ENCODE measurements around the gene DKK2.

DKK2 gene

GRCh38 chr4:106993827-106994226 lies 42.3 kb downstream of the DKK2 start:
- H3K4me1 ChIP-seq (ENCODE audit: low read depth, poor library complexity, severe bottlenecking), result no peaks in the 10 kb centered on the region
- H3K79me2 ChIP-seq (ENCODE audit: insufficient read depth, low read depth), result no peaks in the 10 kb centered on the region
- H3K9ac ChIP-seq, result no peak overlapping the region
- no peak overlapping the region for H3K27ac ChIP-seq
- TF ChIP-seq CTCF (conservative IDR thresholded peaks at IDR 0.05; ENCODE audit: low read depth, low read length), result no peak
- no peaks in the 10 kb centered on the region for H3K36me3 ChIP-seq (ENCODE audit: insufficient read depth)
- H3K4me2 ChIP-seq, result no peak overlapping the region
- H3K27me3 ChIP-seq (ENCODE audit: insufficient read depth, low read depth), result no peaks in the 10 kb centered on the region
- no peak overlapping the region for H3K4me3 ChIP-seq (IDR thresholded peaks at IDR 0.05; ENCODE audit: insufficient read depth, low read depth, low read length)
- H4K20me1 ChIP-seq (ENCODE audit: insufficient read depth), result no peaks in the 10 kb centered on the region
- no peak overlapping the region for H2AFZ ChIP-seq (ENCODE audit: low read depth)

GRCh38 chr4:106987311-106987710 lies 48.8 kb downstream of the DKK2 start:
- Histone ChIP-seq H3K27me3 (ENCODE audit: insufficient read depth, low read depth) (no peaks in the 10 kb centered on the region), H3K4me3 (IDR thresholded peaks at IDR 0.05; ENCODE audit: insufficient read depth, low read depth, low read length) (no peak overlapping the region), H3K79me2 (ENCODE audit: insufficient read depth, low read depth) (no peaks in the 10 kb centered on the region), H4K20me1 (ENCODE audit: insufficient read depth) (no peaks in the 10 kb centered on the region), H3K4me2 (no peak overlapping the region), H3K27ac (no peak overlapping the region), H3K9ac (no peak overlapping the region), H3K36me3 (ENCODE audit: insufficient read depth) (no peaks in the 10 kb centered on the region), H2AFZ (ENCODE audit: low read depth) (no peak overlapping the region), H3K4me1 (ENCODE audit: low read depth, poor library complexity, severe bottlenecking) (no peaks in the 10 kb centered on the region)
- TF ChIP-seq CTCF (conservative IDR thresholded peaks at IDR 0.05; ENCODE audit: low read depth, low read length), result no peak

- H3K79me2 ChIP-seq (ENCODE audit: insufficient read depth, low read depth), result no peaks in the 10 kb centered on the region
- no peaks in the 10 kb centered on the region for H3K36me3 ChIP-seq (ENCODE audit: insufficient read depth)
- no peak overlapping the region for H3K9ac ChIP-seq
- H2AFZ ChIP-seq (ENCODE audit: low read depth), result no peak overlapping the region
- no peak overlapping the region for H3K4me2 ChIP-seq
- H3K27me3 ChIP-seq (ENCODE audit: insufficient read depth, low read depth), result no peaks in the 10 kb centered on the region
- no peaks in the 10 kb centered on the region for H3K4me1 ChIP-seq (ENCODE audit: low read depth, poor library complexity, severe bottlenecking)
- H3K4me3 ChIP-seq (IDR thresholded peaks at IDR 0.05; ENCODE audit: insufficient read depth, low read depth, low read length), result no peak overlapping the region
- TF ChIP-seq CTCF (conservative IDR thresholded peaks at IDR 0.05; ENCODE audit: low read depth, low read length), result no peak
- H4K20me1 ChIP-seq (ENCODE audit: insufficient read depth), result no peaks in the 10 kb centered on the region
- H3K27ac ChIP-seq, result no peak overlapping the region
Measured at GRCh38 chr4:106986486-106986885, 49.6 kb downstream of the DKK2 start.

GRCh38 chr4:106985830-106986229 lies 50.3 kb downstream of the DKK2 start:
- Histone ChIP-seq H3K4me2 (no peak overlapping the region), H4K20me1 (ENCODE audit: insufficient read depth) (no peaks in the 10 kb centered on the region), H3K79me2 (ENCODE audit: insufficient read depth, low read depth) (no peaks in the 10 kb centered on the region), H3K4me3 (IDR thresholded peaks at IDR 0.05; ENCODE audit: insufficient read depth, low read depth, low read length) (no peak overlapping the region), H3K27me3 (ENCODE audit: insufficient read depth, low read depth) (no peaks in the 10 kb centered on the region), H2AFZ (ENCODE audit: low read depth) (no peak overlapping the region), H3K27ac (no peak overlapping the region), H3K4me1 (ENCODE audit: low read depth, poor library complexity, severe bottlenecking) (no peaks in the 10 kb centered on the region), H3K9ac (no peak overlapping the region), H3K36me3 (ENCODE audit: insufficient read depth) (no peaks in the 10 kb centered on the region)
- no peak for TF ChIP-seq CTCF (conservative IDR thresholded peaks at IDR 0.05; ENCODE audit: low read depth, low read length)
